GM23338 (cell line): Measurements from ENCODE around the gene MLC1. TPM values are rescaled to one million over a fixed set of nuclear protein-coding genes. Genes with fewer than 3 reads are reported as not detected.

ENCODE experiments used
- ATAC-seq: fragments of 200-7000 bp; cut with Tn5 transposase; 3 replicates; pipeline ENCODE4 v1.9.1; 2020
- DNase-seq: peaks from one replicate; pipeline ENCODE4 v3.0.0-alpha.2; 2015; ENCODE audit warnings: low spot score
- H2AFZ ChIP-seq: fragments of 200-600 bp; sonication (generic); 2 replicates; pipeline ENCODE4 v1.8.0; 2016; ENCODE audit warnings: antibody characterized with exemption, mild to moderate bottlenecking, moderate library complexity
- H3F3A ChIP-seq: fragments of 200-600 bp; sonication (generic); replicated peaks from 2 replicates; pipeline ENCODE4 v1.8.0; 2017; ENCODE audit warnings: antibody characterized with exemption, mixed run types, low read depth
- H3K27ac ChIP-seq: fragments of 200-600 bp; sonication (generic); 2 replicates; pipeline ENCODE4 v1.6.1; 2016; ENCODE audit warnings: low read depth
- H3K27me3 ChIP-seq: fragments of 200-600 bp; sonication (generic); 2 replicates; pipeline ENCODE4 v1.8.0; 2016; ENCODE audit warnings: mild to moderate bottlenecking, mixed run types, moderate library complexity; ENCODE audit not compliant: insufficient read depth
- H3K36me3 ChIP-seq: fragments of 200-600 bp; sonication (generic); 2 replicates; pipeline ENCODE4 v1.8.0; 2016; ENCODE audit warnings: mild to moderate bottlenecking; ENCODE audit not compliant: insufficient read depth
- H3K4me1 ChIP-seq: fragments of 200-600 bp; sonication (generic); 2 replicates; pipeline ENCODE4 v1.8.0; 2016; ENCODE audit warnings: mild to moderate bottlenecking, moderate library complexity; ENCODE audit not compliant: insufficient read depth
- H3K4me2 ChIP-seq: fragments of 200-600 bp; sonication (generic); 2 replicates; pipeline ENCODE4 v1.7.1; 2017; ENCODE audit warnings: mixed run types
- H3K4me3 ChIP-seq: fragments of 200-600 bp; sonication (generic); 2 replicates; pipeline ENCODE4 v1.6.1; 2016; ENCODE audit warnings: mixed run types
- H3K79me2 ChIP-seq: fragments of 200-600 bp; sonication (generic); replicated peaks from 2 replicates; pipeline ENCODE4 v1.8.0; 2017; ENCODE audit warnings: mild to moderate bottlenecking; ENCODE audit not compliant: insufficient read depth
- H3K9me2 ChIP-seq: fragments of 200-600 bp; sonication (generic); 2 replicates; pipeline ENCODE4 v1.8.0; 2017; ENCODE audit not compliant: insufficient read depth
- H4K20me1 ChIP-seq: fragments of 200-600 bp; sonication (generic); replicated peaks from 2 replicates; pipeline ENCODE4 v1.8.0; 2017; ENCODE audit warnings: mild to moderate bottlenecking; ENCODE audit not compliant: insufficient read depth
- H3K27ac Mint-ChIP-seq: 2 replicates; pipeline ENCODE4 v1.8.0; 2020; ENCODE audit warnings: inconsistent platforms, mild to moderate bottlenecking, moderate library complexity, mixed read lengths
- H3K27me3 Mint-ChIP-seq: 3 replicates; pipeline ENCODE4 v1.8.0; 2022; ENCODE audit warnings: low read depth, mild to moderate bottlenecking, moderate library complexity, mixed read lengths, inconsistent platforms; ENCODE audit not compliant: insufficient read depth, poor library complexity
- H3K36me3 Mint-ChIP-seq: 3 replicates; pipeline ENCODE4 v1.8.0; 2021; ENCODE audit warnings: low read depth, mild to moderate bottlenecking, inconsistent platforms, moderate library complexity, mixed read lengths
- H3K4me1 Mint-ChIP-seq: 3 replicates; pipeline ENCODE4 v1.8.0; 2020; ENCODE audit warnings: mild to moderate bottlenecking, inconsistent platforms, mixed read lengths
- H3K4me3 Mint-ChIP-seq: 3 replicates; pipeline ENCODE4 v1.8.0; 2021; ENCODE audit warnings: moderate library complexity, mild to moderate bottlenecking, inconsistent platforms, mixed read lengths
- H3K9me3 Mint-ChIP-seq: 3 replicates; pipeline ENCODE4 v1.8.0; 2020; ENCODE audit warnings: moderate library complexity, mild to moderate bottlenecking, inconsistent platforms, mixed read lengths
- JUNB ChIP-seq: IDR thresholded peaks from one replicate; pipeline ENCODE4 v1.6.1; 2016; ENCODE audit warnings: antibody characterized with exemption; ENCODE audit not compliant: unreplicated experiment
- NANOG ChIP-seq: IDR thresholded peaks from 2 replicates; pipeline ENCODE4 v1.6.1; 2016; ENCODE audit warnings: antibody characterized with exemption, borderline replicate concordance
- POLR2AphosphoS5 ChIP-seq: IDR thresholded peaks from 2 replicates; pipeline ENCODE4 v1.6.1; 2016; ENCODE audit warnings: antibody characterized with exemption, low read depth
- STAT1 ChIP-seq: IDR thresholded peaks from one replicate; pipeline ENCODE4 v1.6.1; 2016; ENCODE audit warnings: antibody characterized with exemption; ENCODE audit not compliant: unreplicated experiment
- ZNF114 ChIP-seq: fragments of 250-450 bp; sonication (Bioruptor Pico); IDR thresholded peaks from 2 replicates; pipeline ENCODE4 v1.5.0; 2020; ENCODE audit warnings: mild to moderate bottlenecking, moderate library complexity
- ZNF331 ChIP-seq: fragments of 250-450 bp; sonication (Bioruptor Pico); IDR thresholded peaks from 2 replicates; pipeline ENCODE4 v1.5.0; 2020; ENCODE audit warnings: low read depth, mild to moderate bottlenecking, moderate library complexity
- polyA plus RNA-seq: library from polyadenylated mRNA; unstranded; fragments of >200 nt; fragmentation: Nextera tagmentation; extraction: Ambion mirVana; gene quantifications from 2 replicates; pipeline ENCODE4 v1.2.1, GENCODE V29; 2016
- total RNA-seq: library from RNA; depleted of rRNA; stranded (reverse); fragments of >200 nt; shearing (Covaris generic); gene quantifications from 2 replicates; pipeline ENCODE4 v1.2.3, GENCODE V29; 2014
- TF ChIP-seq, protein P1 (sequence below): IDR thresholded peaks from 2 replicates; pipeline ENCODE4 v1.6.1; 2016; ENCODE audit warnings: antibody characterized with exemption
- TF ChIP-seq, protein P2 (sequence below), 2 experiments: fragments of 200-600 bp in 1 of 2; sonication (generic) in 1 of 2; conservative IDR thresholded peaks; 2 replicates each; pipeline versions ENCODE4 v1.5.1 to v1.6.1; 2016 to 2017; ENCODE audit warnings: antibody characterized with exemption in 2 of 2, low read depth in 2 of 2, mild to moderate bottlenecking in 2 of 2, moderate library complexity in 1 of 2
- TF ChIP-seq, protein P3 (sequence below): fragments of 250-450 bp; sonication (Bioruptor Pico); IDR thresholded peaks from 2 replicates; pipeline ENCODE4 v1.5.0; 2020; ENCODE audit warnings: mild to moderate bottlenecking, moderate library complexity

MLC1 gene
- total and polyA plus RNA-seq, 2 experiments from 2014 or later: not detected

DNA sequence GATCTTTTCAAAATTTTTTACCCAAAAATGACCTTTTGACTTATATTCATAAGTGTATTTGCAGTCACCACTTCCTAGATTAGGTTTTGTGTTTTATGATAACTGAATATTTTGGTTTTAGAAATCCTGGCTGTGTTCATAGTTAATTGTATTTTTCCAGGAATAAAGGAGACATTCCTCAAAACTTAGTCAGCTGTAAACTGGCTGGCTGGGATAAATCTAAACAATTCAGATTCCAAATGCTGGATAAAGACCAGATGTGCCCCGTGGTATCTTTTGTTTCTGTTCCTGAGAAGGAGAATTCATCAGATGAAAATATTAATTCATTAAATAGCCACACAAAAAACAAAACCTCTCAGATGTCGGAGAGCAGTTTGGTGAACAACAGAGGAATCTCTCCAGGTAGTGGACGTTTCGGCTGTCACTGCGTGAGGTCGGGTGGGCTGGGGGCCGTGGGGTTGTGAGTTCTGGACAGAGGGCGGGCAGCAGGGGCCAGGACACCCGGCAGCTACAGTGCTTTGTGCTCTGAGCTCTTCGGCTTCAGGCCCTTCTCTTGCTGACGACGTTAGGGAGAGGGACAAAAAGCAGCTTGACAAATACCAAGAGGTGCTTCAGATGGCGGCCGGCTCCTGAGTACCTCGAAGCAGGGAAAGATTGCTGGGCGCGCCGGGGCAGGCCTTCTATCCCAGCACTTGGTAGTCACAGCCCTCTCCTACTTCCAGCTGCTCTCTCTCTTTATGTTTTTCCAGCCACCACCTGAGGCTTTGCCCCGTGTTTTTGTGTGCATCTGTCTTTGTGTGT, 29.2 kb upstream of the MLC1 start:
- Mint-ChIP-seq H3K4me3 (no peak overlapping the region), H3K9me3 (no peaks in the 10 kb centered on the region; the same call in 2 of the 3 replicates), H3K27me3 (peaks cover 7% of the 10 kb centered on the region), H3K36me3 (no peaks in the 10 kb centered on the region), H3K27ac (no peak overlapping the region), H3K4me1 (peaks cover 13% of the 10 kb centered on the region)
- H3K36me3 ChIP-seq: no peaks in the 10 kb centered on the region
- no peaks in the 10 kb centered on the region for H3F3A ChIP-seq
- no peaks in the 10 kb centered on the region for H3K79me2 ChIP-seq
- no peaks in the 10 kb centered on the region for H4K20me1 ChIP-seq
- H3K4me3 ChIP-seq: no peak overlapping the region
- no peak overlapping the region for H3K27ac ChIP-seq
- no peak overlapping the region for H3K4me2 ChIP-seq
- H3K27me3 ChIP-seq: no peaks in the 10 kb centered on the region
- no peaks in the 10 kb centered on the region for H3K9me2 ChIP-seq
- TF ChIP-seq ZNF114 (CRISPR knock-in tag) (no peak), STAT1 (no peak), JUNB (no peak), ZNF331 (no peak), POLR2AphosphoS5 (no peak), NANOG (no peak)
- TF ChIP-seq, protein P1, sequence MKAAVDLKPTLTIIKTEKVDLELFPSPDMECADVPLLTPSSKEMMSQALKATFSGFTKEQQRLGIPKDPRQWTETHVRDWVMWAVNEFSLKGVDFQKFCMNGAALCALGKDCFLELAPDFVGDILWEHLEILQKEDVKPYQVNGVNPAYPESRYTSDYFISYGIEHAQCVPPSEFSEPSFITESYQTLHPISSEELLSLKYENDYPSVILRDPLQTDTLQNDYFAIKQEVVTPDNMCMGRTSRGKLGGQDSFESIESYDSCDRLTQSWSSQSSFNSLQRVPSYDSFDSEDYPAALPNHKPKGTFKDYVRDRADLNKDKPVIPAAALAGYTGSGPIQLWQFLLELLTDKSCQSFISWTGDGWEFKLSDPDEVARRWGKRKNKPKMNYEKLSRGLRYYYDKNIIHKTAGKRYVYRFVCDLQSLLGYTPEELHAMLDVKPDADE: no peak
- TF ChIP-seq, protein P2, sequence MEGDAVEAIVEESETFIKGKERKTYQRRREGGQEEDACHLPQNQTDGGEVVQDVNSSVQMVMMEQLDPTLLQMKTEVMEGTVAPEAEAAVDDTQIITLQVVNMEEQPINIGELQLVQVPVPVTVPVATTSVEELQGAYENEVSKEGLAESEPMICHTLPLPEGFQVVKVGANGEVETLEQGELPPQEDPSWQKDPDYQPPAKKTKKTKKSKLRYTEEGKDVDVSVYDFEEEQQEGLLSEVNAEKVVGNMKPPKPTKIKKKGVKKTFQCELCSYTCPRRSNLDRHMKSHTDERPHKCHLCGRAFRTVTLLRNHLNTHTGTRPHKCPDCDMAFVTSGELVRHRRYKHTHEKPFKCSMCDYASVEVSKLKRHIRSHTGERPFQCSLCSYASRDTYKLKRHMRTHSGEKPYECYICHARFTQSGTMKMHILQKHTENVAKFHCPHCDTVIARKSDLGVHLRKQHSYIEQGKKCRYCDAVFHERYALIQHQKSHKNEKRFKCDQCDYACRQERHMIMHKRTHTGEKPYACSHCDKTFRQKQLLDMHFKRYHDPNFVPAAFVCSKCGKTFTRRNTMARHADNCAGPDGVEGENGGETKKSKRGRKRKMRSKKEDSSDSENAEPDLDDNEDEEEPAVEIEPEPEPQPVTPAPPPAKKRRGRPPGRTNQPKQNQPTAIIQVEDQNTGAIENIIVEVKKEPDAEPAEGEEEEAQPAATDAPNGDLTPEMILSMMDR (conservative IDR thresholded peaks at IDR 0.05; ENCODE audit: low read depth in 2 of 2): no peak
- TF ChIP-seq, protein P3, sequence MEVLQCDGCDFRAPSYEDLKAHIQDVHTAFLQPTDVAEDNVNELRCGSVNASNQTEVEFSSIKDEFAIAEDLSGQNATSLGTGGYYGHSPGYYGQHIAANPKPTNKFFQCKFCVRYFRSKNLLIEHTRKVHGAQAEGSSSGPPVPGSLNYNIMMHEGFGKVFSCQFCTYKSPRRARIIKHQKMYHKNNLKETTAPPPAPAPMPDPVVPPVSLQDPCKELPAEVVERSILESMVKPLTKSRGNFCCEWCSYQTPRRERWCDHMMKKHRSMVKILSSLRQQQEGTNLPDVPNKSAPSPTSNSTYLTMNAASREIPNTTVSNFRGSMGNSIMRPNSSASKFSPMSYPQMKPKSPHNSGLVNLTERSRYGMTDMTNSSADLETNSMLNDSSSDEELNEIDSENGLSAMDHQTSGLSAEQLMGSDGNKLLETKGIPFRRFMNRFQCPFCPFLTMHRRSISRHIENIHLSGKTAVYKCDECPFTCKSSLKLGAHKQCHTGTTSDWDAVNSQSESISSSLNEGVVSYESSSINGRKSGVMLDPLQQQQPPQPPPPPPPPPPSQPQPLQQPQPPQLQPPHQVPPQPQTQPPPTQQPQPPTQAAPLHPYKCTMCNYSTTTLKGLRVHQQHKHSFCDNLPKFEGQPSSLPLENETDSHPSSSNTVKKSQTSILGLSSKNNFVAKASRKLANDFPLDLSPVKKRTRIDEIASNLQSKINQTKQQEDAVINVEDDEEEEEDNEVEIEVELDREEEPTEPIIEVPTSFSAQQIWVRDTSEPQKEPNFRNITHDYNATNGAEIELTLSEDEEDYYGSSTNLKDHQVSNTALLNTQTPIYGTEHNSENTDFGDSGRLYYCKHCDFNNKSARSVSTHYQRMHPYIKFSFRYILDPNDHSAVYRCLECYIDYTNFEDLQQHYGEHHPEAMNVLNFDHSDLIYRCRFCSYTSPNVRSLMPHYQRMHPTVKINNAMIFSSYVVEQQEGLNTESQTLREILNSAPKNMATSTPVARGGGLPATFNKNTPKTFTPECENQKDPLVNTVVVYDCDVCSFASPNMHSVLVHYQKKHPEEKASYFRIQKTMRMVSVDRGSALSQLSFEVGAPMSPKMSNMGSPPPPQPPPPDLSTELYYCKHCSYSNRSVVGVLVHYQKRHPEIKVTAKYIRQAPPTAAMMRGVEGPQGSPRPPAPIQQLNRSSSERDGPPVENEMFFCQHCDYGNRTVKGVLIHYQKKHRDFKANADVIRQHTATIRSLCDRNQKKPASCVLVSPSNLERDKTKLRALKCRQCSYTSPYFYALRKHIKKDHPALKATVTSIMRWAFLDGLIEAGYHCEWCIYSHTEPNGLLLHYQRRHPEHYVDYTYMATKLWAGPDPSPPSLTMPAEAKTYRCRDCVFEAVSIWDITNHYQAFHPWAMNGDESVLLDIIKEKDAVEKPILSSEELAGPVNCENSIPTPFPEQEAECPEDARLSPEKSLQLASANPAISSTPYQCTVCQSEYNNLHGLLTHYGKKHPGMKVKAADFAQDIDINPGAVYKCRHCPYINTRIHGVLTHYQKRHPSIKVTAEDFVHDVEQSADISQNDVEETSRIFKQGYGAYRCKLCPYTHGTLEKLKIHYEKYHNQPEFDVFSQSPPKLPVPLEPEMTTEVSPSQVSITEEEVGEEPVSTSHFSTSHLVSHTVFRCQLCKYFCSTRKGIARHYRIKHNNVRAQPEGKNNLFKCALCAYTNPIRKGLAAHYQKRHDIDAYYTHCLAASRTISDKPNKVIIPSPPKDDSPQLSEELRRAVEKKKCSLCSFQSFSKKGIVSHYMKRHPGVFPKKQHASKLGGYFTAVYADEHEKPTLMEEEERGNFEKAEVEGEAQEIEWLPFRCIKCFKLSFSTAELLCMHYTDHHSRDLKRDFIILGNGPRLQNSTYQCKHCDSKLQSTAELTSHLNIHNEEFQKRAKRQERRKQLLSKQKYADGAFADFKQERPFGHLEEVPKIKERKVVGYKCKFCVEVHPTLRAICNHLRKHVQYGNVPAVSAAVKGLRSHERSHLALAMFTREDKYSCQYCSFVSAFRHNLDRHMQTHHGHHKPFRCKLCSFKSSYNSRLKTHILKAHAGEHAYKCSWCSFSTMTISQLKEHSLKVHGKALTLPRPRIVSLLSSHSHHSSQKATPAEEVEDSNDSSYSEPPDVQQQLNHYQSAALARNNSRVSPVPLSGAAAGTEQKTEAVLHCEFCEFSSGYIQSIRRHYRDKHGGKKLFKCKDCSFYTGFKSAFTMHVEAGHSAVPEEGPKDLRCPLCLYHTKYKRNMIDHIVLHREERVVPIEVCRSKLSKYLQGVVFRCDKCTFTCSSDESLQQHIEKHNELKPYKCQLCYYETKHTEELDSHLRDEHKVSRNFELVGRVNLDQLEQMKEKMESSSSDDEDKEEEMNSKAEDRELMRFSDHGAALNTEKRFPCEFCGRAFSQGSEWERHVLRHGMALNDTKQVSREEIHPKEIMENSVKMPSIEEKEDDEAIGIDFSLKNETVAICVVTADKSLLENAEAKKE (CRISPR knock-in tag): no peak
- DNase-seq: no peak
- no peaks in the 10 kb centered on the region for H3K4me1 ChIP-seq
- no peak overlapping the region for H2AFZ ChIP-seq
- ATAC-seq: no peak
